Cerebellar cortex (tissue), 1 donor: Measurements from ENCODE around the gene APBB2.
"Not testable (repeated sequence)": the region's sequence is repeated elsewhere in the genome, so short reads cannot be mapped to it uniquely, and the experiment has no call there.

Experiments used
- DNase-seq: peaks from one replicate; pipeline ENCODE4 v3.0.0-alpha.2; 2015; ENCODE audit warnings: low spot score

Gene APBB2

DNA sequence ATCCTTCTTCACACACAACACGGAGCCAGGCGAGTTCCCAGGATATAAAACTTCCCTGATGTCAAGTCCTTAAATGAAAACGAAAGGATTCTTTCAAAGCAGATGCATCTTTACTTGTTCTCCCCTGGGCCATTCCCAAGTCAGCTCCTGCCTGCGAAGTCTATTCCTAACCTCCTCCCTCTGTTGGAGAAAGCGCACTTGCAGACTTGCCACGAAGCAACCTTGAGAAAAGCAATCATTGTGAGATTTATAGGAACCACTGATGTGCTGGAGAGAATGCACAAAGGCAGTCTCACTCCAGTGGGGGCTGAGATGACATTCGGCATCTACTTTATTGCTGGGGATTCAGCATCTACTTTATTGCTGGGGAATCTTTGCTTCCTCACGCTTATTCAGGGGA lies 308.9 kb downstream of the APBB2 start:
- no peak for DNase-seq

DNA sequence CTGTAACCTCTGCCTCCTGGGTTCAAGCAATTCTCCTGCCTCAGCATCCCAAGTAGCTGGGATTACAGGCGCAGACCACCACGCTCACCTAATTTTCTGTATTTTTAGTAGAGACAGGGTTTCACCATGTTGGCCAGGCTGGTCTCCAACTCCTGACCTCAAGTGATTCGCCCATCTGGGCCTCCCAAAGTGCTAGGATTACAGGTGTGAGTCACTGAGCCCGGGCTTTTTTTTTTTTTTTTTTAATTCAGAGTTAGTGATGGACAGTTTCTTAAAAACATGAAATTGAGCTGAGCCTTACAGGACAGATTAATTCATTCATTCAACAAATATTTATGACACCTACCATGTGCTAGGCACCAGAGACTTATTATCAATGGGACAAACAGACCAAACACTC lies 313.8 kb downstream of the APBB2 start:
- not testable (repeated sequence) for DNase-seq

DNA sequence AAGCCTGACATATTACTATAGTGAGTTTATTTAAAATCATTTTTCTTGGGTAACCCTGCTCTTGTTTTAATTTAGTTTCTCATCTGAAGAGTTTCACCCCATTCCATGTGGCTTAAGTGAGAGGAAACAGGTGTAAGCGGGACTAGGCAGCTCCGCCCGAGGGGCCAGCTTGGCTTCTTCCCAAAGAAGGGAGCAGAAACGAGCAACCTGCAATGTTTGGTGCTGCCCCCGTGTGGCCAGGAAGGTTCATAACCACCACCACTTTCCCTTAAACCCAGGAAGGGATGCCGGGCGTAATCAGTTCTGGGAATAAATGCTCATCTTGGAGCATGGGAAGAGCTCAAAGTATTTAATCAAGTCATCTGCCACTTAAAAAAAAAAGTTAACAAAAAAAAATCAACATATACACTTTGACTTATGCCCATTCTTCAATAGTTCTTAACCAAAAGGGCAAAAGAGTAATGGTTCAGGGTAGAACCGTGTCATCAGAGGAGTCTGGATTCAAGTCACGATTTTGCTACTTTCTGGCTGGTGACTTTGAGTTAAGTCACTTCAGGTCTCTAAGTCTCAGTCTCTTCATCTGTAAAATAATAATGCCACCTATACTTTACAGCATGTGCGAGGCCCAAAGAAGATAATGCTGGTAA lies 316.7 kb downstream of the APBB2 start:
- DNase-seq = peak; percentile 47

DNA sequence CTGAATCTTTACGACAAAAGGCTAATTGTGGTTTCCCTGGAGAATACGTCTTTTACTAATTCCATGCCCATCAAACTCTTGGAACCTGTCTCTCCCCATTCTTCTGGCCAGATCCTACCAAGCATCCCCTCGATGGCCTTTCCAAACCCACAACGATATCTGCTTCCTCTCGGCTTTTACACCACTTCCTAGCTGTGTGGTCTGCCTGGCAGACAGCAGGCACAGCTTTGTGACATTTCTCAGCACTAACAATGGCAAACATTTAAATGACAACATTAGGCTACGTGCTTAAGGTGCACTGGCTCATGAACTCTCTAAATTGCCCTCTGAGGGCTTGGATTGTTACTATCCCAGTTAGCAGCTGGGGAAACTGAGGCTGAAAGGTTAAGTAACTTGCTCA lies 323.6 kb downstream of the APBB2 start:
- DNase-seq = no peak

DNA sequence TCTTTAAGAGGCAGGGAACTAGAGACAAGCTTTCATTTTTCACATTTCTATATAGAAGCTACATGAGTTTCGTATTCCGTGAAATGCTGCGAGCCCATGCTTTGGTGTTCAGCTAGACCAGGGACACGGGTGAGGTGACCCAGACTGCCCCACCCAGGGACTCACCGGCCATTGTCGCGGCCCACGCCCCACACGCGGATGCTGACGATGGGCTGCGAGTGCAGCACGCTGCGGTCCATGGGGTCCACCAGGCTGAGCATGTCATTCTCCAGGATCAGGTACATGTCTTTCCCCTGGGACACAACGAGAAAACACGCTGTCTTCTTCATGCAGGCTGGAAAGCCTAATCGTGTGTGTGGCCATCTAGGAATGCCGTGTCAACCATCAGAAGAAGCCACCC lies 324.1 kb downstream of the APBB2 start:
- DNase-seq = no peak

DNA sequence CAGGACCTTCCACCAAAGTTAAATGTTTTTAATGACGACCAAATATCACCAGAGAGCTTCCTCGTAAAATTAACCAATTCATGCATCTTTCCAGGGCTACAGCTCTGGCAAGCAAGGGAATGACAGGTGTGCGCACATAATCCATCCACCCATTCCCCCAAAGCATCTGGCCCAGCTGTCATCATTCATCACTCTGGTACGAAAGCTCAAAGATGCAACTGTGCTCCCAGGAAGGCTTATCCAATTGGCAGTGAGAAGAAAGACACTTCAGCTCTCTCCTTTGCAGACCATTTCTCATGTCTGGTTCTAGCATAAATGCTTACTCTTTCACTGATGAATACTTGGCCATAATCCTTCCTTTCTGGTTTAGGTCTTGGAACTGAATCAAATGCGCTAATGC lies 325.4 kb downstream of the APBB2 start:
- no peak for DNase-seq

DNA sequence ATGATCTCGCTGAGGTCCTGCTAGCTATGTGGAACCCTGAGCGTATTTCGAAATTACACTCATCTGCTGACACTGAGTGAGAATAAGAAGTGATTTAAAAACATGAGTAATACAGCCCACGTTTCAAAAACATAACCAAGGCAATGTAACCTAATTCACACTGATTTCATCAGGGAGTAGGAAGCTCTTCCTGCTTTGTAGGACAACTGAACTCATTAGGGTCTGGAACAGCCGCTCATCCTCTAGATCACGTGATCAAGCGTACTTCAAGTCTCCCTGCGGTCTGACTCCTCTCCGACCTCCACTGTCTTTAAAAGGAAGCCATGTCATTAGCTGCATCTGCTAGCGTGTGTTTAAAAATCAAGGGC lies 326.6 kb downstream of the APBB2 start:
- no peak for DNase-seq

DNA sequence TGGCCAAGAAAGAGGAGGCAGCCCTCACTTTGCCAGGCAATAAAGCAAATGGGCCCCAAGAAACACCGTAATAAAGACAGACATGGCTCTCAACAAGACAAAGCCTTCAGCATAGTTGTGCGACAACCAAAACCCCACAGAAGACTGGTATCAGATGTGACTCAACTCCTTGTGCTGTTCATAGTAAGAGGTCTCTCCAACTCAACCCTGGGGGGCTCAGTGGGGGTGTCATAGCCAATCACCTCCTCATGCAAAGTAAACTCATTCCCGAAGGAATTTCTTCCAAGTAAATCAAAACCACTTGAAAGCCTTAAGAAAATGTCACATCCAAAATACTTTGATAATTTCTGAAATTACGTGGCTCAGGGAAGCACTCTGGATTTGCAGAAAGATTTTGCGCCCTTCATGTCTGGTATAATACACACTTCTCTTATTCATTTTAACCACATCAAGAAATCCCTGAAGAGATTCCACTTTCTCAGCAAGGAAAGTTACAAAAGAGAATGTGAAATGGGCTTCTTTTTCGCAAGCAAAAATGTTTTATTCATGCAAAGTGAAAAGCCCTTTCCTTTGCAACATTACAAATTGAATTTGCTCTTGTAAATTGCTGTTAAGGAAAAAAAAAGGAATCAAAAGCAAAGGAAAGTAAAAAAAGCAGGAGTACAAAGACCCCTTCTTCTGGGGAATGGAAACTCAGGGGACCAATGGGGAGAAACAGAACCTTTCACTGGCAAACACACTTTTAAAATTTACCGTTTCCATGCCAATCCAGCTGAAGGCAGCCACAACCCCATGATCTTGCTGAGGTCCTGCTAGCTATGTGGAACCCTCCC lies 327.2 kb downstream of the APBB2 start:
- DNase-seq = no peak

DNA sequence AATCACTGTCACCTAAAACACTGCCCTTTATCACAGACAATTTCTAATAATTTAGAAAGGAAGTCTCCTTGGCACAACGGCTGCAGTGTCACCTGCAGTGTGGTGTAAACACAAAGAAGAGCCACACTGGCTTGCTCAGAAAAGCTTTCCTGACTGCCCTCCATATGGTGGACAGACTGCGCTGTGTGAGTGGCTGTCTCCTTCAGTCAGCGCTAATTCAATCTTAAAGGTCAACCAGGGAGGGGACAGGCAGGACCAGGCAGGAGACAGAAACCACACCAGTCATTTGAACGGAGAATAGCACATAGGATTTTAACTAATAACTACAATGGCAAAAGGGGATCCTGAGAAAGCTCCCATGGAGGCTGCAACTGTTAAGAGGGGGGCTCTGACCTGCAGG lies 332.5 kb downstream of the APBB2 start:
- peak; percentile 28 for DNase-seq

DNA sequence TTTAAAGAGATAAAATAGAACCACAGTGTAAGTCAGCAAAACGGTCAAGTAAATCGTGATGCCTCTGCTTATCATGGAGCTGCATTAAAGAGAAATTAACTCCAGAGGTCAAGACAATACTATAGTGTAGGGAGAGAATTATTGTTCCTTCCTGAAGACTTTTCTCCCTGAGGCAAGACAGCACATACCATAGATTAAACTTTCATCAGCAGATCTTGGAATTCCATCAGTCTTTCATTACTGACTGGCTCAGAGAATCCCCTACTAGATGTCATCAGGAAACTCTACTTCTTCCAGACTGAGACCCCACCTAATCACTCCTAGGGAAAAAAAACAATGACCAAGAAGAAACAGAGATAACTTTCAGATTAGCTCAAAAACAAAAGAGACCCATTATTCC lies 333.2 kb downstream of the APBB2 start:
- no peak for DNase-seq

DNA sequence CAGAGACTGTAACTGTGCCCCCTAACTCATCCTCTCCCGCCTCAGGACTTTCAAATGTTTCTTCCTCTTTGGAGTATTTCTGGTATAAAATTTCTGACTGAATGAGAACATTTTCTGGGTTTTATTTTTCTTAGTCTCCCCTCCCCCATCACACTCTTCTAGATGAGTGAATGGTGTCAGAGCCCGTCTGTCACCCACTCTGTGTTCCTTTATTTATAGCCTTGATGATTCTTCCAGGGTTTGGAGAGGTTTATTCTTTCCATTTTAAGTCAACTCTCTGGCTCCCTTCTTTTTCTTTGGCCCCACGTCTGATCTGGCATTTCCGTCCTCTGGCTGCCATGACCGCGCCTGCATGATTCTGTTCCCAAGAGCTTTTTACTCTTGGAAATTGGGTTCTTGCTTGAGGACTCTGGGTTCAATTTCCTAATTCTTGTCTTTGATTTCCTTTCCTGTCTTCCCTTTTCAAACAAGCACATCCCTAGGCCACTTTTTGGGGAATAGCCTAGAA lies 335.7 kb downstream of the APBB2 start:
- DNase-seq = no peak

DNA sequence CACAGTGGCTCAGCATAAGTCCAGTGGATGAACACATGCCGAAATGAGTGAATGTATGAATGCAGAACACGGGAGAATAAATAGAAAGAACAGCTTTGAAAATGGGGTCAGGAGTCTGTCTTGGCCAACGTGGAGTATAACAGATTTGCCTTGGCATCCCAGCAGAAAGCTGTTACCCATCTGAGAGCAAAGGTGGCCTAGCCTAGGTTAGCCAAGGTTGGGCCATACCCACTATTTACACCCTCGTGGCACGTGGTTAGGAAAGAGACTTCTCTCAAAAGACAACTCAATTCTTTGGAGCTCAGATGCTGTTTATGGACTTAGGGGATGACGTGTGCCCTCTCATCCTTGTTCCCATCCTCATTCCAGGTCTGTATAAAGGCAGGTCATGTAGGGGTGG lies 337.3 kb downstream of the APBB2 start:
- DNase-seq = no peak

DNA sequence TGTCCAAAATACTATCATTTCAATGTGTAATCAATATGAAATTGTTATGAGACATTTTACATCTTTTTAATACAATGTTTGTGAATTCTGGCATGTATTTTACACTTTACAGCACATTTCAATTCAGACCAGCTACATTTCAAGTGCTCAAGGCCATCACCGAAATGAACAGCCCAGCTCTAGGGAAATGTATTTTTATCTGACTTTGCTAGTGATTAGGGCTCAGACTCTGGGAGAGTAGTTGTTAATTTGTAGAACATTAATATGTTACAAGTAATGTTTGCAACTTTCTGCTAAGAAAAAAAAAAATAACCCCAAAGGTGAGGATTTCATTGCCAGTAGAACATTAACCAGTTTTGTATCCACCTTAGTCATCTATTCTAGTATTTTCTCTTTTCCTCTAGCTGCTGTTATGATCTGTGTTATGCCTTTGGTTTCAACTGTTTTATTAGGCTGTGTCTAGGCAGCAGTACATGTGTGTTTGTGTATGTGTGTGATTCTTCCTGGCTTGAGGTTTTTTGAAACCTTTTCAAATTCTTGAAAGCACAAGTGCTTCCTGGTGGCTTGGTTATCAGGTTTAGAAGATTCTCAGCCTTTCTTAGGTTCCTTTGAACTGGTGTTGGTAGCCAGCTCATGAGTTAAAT lies 338.7 kb downstream of the APBB2 start:
- DNase-seq = no peak

DNA sequence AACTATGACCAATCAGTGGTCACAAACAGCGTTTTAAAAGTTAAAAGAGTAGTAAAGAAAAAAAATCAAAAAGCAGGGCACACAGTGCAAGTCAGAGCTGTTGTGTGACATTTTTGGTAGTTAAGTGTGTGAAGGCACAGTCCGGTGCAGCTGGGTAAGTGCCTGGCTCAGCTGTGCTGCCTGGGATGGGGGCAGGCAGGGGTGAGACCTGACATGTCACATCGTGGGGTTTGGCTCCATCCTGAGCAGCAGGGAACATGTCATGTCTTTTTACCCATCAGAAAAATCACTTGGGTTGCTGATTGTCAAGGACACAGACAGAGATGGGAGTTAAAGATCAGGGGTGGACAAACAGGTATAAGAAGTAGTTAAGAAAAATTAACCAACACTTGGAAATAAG lies 339.4 kb downstream of the APBB2 start:
- DNase-seq = no peak

DNA sequence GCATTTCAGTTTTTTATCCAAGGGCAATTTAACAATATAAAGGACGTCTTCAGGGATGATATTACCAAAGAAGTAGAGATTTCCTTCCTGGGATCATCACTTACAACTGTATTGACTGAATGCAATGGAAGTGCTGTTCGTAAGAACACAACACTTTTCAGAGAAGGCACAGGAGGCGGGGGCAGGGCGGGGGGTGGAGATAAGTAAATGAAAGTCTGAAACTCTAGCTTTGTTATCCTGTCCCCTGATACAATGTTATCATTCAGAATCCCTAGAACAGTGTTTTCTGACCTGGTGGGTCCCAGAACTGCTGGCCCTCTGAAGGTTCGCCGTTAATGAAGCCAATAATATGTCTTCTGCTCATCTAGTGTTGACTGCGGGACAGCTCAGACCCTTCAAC lies 340.0 kb downstream of the APBB2 start:
- no peak for DNase-seq

DNA sequence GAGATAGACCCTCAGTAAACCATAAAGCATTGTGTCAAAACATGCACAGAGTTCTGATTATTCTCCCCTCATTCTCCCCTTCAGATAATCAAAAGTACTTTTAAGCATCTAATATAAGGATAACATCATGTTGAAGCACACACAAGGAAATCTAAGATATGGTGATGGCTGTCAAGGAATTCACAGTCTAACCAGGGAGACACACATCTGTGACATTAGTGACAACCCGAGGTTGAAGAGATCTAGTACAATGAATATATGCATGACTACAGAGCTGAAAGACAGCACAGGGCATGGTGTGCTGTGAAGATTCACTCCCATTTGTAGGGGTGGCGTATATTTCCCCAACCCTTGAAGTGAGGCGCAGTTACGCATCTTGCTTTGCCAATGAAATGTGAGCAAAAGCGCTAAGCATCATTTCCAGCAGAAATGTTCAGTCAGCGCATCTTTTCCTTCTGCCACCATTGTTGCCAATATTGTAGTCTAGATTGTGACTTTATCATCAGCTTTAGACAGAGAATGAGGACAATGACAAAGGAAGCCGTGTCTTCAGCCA lies 342.6 kb downstream of the APBB2 start:
- no peak for DNase-seq

DNA sequence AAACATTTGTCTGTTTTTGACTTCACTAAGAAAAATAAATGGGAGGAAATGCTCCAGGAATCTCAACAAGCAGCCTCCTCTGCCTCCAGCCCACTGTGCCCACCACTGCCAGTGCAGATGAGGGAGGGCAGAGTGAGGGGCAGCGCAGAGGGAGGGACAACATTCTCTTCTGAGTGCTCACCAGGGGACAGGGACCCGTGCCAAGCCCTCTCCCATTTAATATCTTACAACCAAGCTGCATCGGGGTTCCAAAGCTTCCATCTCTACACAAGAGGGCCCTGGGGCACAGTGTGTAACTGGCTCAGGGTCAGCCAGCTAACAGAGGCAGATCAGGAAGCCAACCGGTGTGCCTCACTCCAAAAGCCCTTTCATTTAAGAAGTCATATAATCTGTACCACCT lies 344.2 kb downstream of the APBB2 start:
- DNase-seq = no peak

DNA sequence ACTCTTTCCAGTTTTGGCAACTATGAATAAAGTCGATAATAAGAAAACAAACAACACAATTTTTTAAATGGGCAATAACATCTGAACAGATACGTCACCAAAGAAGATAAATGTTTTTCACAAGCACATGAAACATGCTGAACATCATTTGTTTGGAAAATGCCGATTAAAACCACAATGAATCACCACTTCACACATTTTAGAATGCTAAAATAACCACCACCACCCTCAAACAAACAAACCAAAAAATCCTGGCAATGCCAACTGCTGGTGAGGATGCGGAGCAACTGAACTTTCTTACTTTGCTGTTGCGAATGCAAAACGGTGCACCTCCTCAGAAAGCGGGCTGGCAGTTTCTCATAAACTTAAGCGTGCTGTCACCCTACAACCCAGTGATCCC lies 348.6 kb downstream of the APBB2 start:
- DNase-seq = no peak

DNA sequence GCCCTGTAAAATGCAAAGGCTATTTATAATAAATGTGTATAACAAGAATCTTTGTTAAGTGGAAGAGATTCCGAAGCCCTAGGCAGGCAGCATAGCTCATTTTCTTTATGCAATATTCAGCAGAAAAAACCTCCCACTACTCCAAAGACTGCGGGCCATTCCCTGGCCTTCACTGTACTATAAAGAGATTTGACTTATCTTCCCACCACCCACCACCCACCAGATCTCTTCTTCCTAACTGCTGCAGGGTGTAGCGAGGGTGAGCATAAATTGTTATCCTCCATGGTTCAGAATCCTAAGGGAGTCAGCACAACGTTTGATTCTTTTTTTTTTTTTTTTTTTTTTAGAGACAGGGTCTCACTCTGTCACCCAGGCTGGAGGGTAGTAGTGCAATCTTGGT lies 349.8 kb downstream of the APBB2 start:
- no peak for DNase-seq

DNA sequence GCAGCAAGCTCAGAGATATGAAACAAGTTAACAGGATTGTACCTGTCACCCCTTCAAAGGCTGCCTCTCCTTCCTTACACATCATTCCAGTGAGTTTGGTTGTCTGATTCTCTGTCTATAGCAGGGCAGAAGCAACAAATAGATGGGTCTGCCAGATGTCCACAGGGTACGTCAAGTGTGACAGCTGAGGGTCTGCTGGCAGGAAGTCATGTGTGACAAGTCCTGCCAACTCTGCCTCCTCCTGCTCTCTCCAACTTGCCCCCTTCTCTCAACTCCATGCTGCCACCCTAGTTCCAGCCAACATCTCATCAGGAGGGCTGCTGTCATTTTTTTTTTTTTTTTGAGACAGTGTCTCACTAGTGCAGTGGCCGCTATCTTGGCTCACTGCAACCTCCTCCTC lies 355.4 kb downstream of the APBB2 start:
- no peak for DNase-seq

DNA sequence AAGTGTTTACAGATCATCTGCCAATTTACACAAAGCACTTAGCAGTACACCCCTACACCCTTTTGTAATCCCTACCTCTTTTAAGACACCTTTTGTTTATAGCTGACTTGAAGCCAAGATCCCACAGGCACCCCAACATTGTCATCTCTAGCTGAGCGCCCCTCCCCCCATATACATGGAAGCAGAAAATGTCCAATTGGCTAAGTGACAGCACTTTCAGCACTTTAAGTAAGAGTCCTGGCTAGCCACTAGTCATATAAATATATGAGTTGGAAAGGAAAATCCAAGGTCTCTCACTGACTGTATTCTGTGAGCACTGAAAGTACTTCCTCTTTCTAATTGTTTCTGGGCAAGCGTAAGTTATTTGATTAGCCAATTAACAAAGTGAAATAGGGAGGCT lies 356.4 kb downstream of the APBB2 start:
- no peak for DNase-seq

DNA sequence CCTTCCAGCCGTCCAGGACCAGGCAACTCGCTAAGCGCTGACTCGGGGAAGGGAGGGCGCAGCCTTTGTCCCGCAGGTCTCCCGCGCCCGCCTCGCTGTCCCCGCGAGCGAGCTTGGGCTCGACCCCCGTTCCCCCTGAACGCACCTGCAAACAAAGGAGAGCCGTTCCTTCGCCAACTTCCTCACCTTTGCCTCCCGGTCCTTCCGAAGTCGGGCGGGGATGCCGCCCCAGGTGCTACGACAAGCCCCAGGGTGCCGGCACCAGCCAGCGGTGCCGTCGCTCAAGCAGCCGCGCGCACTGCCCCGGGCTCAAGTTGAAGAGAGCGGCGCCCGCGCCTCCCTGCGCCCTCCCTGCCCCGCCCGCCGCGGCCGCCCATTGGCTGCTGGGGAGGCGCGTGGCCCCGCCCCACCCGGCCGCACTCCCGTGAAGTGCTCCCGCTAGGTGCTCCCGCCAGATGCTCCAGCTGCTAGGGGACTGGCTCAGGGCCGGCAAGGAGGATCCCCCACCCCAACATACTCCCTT lies 357.4 kb downstream of the APBB2 start:
- no peak for DNase-seq
